Stomach smooth muscle (tissue), 2 donors: ENCODE data around the gene MGRN1.

Experiments
- H3K27ac ChIP-seq: one replicate; pipeline ENCODE4 v1.7.0; 2013; ENCODE audit warnings: mild to moderate bottlenecking, low read length, inconsistent platforms
- H3K27me3 ChIP-seq, 2 donors: one replicate each; pipeline ENCODE4 v1.7.0; 2013; ENCODE audit warnings: low read length in 2 of 2; ENCODE audit not compliant: insufficient read depth in 2 of 2, control insufficient read depth in 1 of 2
- H3K36me3 ChIP-seq, 2 donors: one replicate each; pipeline ENCODE4 v1.7.0; 2013; ENCODE audit warnings: low read length in 2 of 2; ENCODE audit not compliant: control insufficient read depth in 2 of 2, insufficient read depth in 2 of 2
- H3K4me1 ChIP-seq: one replicate; pipeline ENCODE4 v1.7.0; 2013; ENCODE audit warnings: low read length; ENCODE audit not compliant: control insufficient read depth, insufficient read depth
- H3K4me3 ChIP-seq, 2 donors: one replicate each; pipeline ENCODE4 v1.7.0; 2013; ENCODE audit warnings: low read length in 2 of 2
- H3K9ac ChIP-seq, 2 donors: one replicate each; pipeline ENCODE4 v1.7.0; 2013; ENCODE audit warnings: low read length in 2 of 2, mild to moderate bottlenecking in 1 of 2
- H3K9me3 ChIP-seq, 2 donors: one replicate each; pipeline ENCODE4 v1.7.0; 2013; ENCODE audit warnings: low read length in 2 of 2; ENCODE audit not compliant: control insufficient read depth in 2 of 2
- donor health status: healthy.
- donor health status: Pancreatic carcinoma.

Gene MGRN1

GRCh38 chr16:4704491-4704890 lies 79.9 kb downstream of the MGRN1 start:
- Histone ChIP-seq H3K4me1 (peaks cover 2% of the 10 kb centered on the region), H3K9ac (no peak overlapping the region), H3K4me3 (no peak overlapping the region), H3K27me3 (no peaks in the 10 kb centered on the region), H3K9me3 (no peaks in the 10 kb centered on the region), H3K27ac (no peak overlapping the region), H3K36me3 (peaks cover 31 to 41% of the 10 kb centered on the region in 2 donors)

DNA sequence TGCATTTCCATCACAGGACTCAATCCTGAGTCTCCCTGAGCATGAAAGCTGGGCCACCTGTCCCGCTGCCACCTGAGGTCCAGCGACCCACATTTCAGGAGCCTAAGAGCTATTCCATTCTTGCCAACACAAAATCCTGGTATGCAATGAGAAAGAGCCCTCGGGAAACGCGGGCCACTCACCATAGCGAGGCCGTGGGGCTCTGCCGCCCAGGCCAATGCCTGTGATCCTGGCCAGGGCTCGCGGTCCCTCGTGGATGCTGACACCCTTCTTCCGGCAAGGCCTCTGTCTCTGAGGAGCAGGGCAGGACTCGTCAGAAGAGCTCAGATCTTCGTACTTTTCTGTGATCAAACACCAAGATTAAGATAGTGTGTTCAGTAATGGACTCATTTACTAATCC lies 80.3 kb downstream of the MGRN1 start:
- Histone ChIP-seq H3K9ac (no peak overlapping the region), H3K27ac (no peak overlapping the region), H3K27me3 (no peaks in the 10 kb centered on the region), H3K4me1 (peaks cover 2% of the 10 kb centered on the region), H3K9me3 (no peaks in the 10 kb centered on the region), H3K4me3 (no peak overlapping the region), H3K36me3 (peaks cover 34 to 38% of the 10 kb centered on the region in 2 donors)

DNA sequence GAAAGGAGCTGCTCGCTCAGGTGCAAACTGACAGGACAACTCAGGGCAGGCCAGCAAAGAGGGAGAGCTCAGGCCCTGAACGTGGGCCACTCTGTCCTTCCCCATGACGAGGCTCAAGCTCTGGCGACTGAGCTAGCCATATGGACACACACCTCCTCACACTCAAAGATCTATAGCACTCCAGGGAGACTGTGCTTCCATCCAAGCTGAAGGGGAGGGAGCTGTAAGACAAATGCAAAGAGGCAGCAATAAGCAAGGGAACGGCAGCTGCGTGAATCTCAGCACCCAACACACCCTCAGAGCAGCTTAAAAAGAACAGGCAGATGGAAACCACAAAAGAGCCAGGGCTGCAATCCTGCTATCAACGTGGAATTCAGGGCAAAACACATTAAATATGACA lies 82.2 kb downstream of the MGRN1 start:
- peaks cover 27 to 32% of the 10 kb centered on the region in 2 donors for H3K36me3 ChIP-seq
- H3K9me3 ChIP-seq: no peaks in the 10 kb centered on the region
- H3K27ac ChIP-seq: no peak overlapping the region
- no peak overlapping the region for H3K4me3 ChIP-seq
- H3K9ac ChIP-seq: no peak overlapping the region
- H3K4me1 ChIP-seq: no peaks in the 10 kb centered on the region
- no peaks in the 10 kb centered on the region for H3K27me3 ChIP-seq

GRCh38 chr16:4709481-4709880 lies 84.9 kb downstream of the MGRN1 start:
- no peaks in the 10 kb centered on the region for H3K27me3 ChIP-seq
- peaks cover 22 to 32% of the 10 kb centered on the region in 2 donors for H3K36me3 ChIP-seq

DNA sequence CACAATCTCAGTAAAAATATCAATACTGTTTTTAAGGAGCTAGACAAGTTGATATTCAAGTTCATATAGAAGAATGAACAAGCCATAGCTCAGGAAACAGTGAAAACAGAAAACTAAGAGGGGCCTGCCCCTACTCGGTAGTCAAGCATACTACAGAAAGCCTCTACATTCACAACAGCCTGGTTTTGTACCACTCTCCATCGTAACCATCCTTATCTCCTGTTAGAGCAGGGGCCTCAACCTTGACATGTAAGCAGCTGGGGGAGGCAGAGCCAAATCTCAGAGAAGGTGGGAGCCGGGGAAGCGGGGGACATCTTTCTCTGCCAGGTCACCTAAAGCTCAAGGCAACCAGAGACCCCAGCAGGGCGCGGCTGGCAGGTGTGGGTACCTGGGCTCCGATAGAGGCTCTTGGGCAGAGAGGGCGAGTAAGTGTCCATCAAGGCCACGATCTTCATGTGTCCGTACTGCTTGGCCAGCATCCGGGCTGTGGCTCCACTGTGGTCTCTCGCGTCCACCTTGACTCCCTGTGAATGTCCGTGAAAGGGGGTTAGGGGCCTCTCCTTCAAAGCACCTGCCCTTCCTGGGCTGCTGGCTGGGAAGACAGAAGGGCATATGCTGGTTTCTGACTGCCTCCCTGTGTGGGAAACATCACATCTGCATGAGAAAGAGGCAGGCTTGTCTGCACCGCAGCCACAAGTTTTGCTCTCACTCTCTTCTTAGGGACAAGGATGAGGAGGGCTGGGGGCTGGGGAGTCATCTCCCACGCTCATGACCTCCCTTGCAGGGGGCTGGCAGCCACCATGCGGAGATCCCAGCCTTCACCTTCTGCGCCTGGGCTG lies 89.3 kb downstream of the MGRN1 start:
- Histone ChIP-seq H3K36me3 (peaks cover 15 to 23% of the 10 kb centered on the region in 2 donors), H3K27me3 (no peaks in the 10 kb centered on the region), H3K4me1 (no peaks in the 10 kb centered on the region), H3K9ac (no peak overlapping the region), H3K4me3 (no peak overlapping the region), H3K9me3 (no peaks in the 10 kb centered on the region), H3K27ac (no peak overlapping the region)

More at GRCh38 chr16:4709481-4709880, 84.9 kb downstream of the MGRN1 start:
- no peaks in the 10 kb centered on the region for H3K9me3 ChIP-seq
- H3K4me3 ChIP-seq: no peak overlapping the region
- H3K4me1 ChIP-seq: no peaks in the 10 kb centered on the region
- H3K9ac ChIP-seq: no peak overlapping the region
- H3K27ac ChIP-seq: no peak overlapping the region

GRCh38 chr16:4714996-4715395 lies 90.4 kb downstream of the MGRN1 start:
- Histone ChIP-seq H3K27ac (no peak overlapping the region), H3K27me3 (no peaks in the 10 kb centered on the region), H3K9me3 (no peaks in the 10 kb centered on the region), H3K4me1 (no peaks in the 10 kb centered on the region), H3K36me3 (peaks cover 11 to 18% of the 10 kb centered on the region in 2 donors), H3K4me3 (no peak overlapping the region), H3K9ac (no peak overlapping the region)

DNA sequence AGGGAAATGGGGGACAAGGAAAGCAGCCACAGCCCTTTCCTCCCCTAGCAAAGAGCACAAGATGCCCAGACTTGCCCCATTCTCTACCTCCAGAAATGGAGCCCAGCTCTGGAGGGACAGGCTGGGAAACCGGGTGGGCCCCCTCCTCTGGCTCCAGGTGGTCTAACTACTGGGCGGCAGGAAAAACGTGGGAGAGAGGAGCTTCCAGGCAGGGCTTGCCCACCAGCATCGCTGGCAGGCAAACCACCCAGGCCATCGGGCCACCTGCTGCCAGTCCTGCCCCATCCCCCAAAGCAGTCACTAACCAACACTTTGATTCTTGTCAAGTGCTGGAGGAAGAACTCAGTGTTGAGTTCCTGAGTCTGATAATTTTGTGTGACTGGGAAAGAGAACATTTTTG lies 93.8 kb downstream of the MGRN1 start:
- Histone ChIP-seq H3K36me3 (peaks cover 11 to 17% of the 10 kb centered on the region in 2 donors), H3K4me3 (no peak overlapping the region), H3K27me3 (no peaks in the 10 kb centered on the region), H3K9me3 (no peaks in the 10 kb centered on the region), H3K27ac (no peak overlapping the region), H3K9ac (no peak overlapping the region), H3K4me1 (no peaks in the 10 kb centered on the region)

DNA sequence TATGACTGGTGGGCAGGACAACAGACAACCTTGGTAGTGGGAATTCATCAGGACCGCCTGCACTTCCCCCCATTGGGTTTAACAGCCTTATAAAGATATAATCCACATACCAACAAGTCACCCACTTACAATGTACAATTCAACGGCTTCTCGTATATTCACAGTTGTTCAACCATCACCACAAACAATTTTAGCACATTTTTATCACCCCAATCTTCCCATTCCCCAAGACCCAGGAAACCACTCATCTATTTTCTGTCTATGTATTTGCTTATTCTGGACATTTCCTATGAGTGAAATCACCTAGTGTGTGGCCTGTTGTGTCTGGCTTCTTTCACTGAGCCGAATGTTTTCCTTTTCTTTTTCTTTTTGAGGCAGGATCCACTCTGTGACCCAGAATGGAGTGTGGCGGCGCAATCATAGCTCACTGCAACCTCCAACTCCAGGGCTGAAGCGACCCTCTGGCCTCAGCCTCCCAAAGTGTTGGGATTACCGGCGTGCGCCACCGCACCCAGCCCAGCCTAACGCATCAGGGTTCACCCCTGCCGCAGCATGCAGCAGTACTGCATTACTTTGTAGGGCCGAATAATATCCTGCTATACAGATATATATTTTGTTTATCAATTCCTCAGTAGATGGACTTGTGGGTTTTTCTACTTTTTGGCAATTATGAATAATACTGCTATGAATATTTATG lies 98.6 kb downstream of the MGRN1 start:
- no peaks in the 10 kb centered on the region for H3K4me1 ChIP-seq
- no peak overlapping the region for H3K4me3 ChIP-seq
- peaks cover 17 to 30% of the 10 kb centered on the region in 2 donors for H3K36me3 ChIP-seq
- H3K27ac ChIP-seq: no peak overlapping the region
- H3K9me3 ChIP-seq: no peaks in the 10 kb centered on the region
- no peak overlapping the region for H3K9ac ChIP-seq
- no peaks in the 10 kb centered on the region for H3K27me3 ChIP-seq

DNA sequence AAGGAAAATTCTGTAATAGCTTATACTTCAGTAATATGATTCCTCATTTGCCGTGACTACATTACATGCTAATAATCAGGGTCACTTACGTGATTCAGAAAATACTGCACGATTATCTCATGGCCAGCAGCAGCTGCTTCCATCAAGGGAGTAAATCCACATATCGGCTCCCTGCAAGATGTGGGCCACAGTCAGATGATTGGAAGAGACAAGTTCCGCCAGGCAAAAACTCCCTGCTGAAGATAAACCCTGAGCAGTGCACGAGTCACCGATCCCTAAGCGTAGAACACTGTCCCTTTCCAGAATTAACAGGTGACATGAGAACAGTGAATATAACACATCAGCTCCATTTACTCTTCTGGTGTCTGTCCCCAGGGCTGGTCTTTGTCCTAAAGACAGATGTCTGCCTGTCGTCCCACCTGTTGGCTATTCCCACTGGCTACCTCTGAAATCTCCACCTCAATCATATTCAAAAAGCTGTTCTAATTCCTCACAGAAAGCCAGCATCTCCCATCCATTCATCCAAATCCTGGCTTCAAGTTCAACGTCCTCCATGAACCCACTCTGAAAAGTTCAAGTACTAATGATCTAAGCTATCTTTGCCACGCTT lies 100.1 kb downstream of the MGRN1 start:
- H3K9me3 ChIP-seq: no peaks in the 10 kb centered on the region
- no peak overlapping the region for H3K4me3 ChIP-seq
- H3K27me3 ChIP-seq: no peaks in the 10 kb centered on the region
- H3K9ac ChIP-seq: no peak overlapping the region
- peaks cover 21 to 38% of the 10 kb centered on the region in 2 donors for H3K36me3 ChIP-seq
- H3K27ac ChIP-seq: no peak overlapping the region
- no peaks in the 10 kb centered on the region for H3K4me1 ChIP-seq

DNA sequence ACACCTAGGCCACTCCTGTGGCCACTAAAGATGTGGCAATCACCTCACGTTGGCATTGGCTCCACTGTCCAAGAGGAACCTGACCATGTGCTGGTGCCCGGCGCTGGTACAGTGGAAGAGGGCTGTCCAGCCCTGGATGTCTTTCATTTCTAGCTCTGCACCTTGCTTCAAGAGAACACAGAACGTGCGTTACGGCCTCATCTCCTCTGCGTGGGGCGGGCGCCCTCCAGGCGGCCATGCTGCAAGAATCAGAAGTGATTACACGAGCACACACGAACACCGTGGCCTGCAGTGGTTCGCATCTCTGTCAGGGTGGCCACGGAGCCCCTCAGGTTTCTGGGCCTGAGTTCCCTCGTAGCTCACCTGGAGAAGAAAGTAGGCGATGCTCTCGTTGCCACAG lies 102.0 kb downstream of the MGRN1 start:
- H3K36me3 ChIP-seq: peaks cover 21 to 43% of the 10 kb centered on the region in 2 donors

More for the DNA sequence above, 102.0 kb downstream of the MGRN1 start:
- Histone ChIP-seq H3K9me3 (no peaks in the 10 kb centered on the region), H3K27me3 (no peaks in the 10 kb centered on the region), H3K9ac (no peak overlapping the region), H3K4me1 (no peaks in the 10 kb centered on the region), H3K27ac (no peak overlapping the region), H3K4me3 (no peak overlapping the region)
